ENCODE data around the gene RGL3.

Gene RGL3

DNA sequence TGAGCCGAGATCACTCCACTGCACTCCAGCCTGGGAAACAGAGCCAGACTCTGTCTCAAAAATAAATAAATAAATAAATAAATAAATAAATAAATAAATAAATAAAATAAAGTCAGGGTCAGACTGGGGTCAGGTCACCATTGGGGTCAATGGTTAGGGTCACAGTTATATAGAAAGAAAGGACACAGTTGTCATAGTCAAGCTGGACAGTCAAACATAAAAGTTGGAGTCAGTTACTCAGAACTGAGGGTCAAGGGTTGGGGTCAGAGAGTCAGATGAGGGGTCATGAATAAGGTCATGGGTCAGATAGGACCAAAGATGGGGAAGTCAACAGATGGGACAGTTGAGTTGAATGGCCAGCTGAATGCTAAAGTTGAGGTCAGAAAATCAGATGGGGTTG lies 18.3 kb downstream of the RGL3 start:
- Histone ChIP-seq H3K4me3 (ENCODE audit: low read depth in 1 of 2, low read length in 1 of 2) (no peak overlapping the region), H3K4me1 (ENCODE audit: control insufficient read depth in 1 of 2, insufficient read depth in 1 of 2, low read depth in 1 of 2, low read length in 1 of 2) (peaks cover under 1% of the 10 kb centered on the region in 2 experiments), H3K27ac (no peak overlapping the region), H3K36me3 (no peaks in the 10 kb centered on the region), H3K27me3 (peaks cover 13% of the 10 kb centered on the region), H3K9me3 (no peaks in the 10 kb centered on the region)
- TF ChIP-seq, protein P1, sequence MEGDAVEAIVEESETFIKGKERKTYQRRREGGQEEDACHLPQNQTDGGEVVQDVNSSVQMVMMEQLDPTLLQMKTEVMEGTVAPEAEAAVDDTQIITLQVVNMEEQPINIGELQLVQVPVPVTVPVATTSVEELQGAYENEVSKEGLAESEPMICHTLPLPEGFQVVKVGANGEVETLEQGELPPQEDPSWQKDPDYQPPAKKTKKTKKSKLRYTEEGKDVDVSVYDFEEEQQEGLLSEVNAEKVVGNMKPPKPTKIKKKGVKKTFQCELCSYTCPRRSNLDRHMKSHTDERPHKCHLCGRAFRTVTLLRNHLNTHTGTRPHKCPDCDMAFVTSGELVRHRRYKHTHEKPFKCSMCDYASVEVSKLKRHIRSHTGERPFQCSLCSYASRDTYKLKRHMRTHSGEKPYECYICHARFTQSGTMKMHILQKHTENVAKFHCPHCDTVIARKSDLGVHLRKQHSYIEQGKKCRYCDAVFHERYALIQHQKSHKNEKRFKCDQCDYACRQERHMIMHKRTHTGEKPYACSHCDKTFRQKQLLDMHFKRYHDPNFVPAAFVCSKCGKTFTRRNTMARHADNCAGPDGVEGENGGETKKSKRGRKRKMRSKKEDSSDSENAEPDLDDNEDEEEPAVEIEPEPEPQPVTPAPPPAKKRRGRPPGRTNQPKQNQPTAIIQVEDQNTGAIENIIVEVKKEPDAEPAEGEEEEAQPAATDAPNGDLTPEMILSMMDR (IDR thresholded peaks at IDR 0.05): no peak

DNA sequence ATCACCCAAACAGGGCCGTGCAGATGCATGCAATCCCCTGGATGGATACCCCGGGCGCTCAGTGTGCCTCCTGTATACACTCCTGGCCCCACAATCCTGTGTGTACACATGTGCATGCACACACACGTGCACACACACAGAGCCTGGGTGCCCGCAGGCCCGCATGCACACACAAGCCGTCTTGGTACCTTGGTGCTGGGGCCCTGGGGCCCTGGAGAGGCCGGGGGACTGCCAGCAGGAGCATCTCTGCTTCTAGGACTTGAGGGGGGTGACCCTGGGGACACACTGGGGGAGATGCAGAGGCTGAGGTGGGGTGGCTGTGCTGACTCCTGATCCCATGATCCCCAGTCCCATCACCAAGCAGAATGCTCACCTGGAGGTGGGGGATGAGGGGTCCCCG lies 19.4 kb downstream of the RGL3 start:
- H3K27me3 ChIP-seq: peaks cover 4% of the 10 kb centered on the region
- no peaks in the 10 kb centered on the region for H3K36me3 ChIP-seq
- H3K4me3 ChIP-seq (ENCODE audit: low read depth in 1 of 2, low read length in 1 of 2): no peak overlapping the region
- H3K4me1 ChIP-seq (ENCODE audit: control insufficient read depth in 1 of 2, insufficient read depth in 1 of 2, low read depth in 1 of 2, low read length in 1 of 2): peaks cover 4% of the 10 kb centered on the region in 2 experiments
- H3K9me3 ChIP-seq: no peaks in the 10 kb centered on the region
- TF ChIP-seq, protein P1 (IDR thresholded peaks at IDR 0.05): no peak
- H3K27ac ChIP-seq: no peak overlapping the region

DNA sequence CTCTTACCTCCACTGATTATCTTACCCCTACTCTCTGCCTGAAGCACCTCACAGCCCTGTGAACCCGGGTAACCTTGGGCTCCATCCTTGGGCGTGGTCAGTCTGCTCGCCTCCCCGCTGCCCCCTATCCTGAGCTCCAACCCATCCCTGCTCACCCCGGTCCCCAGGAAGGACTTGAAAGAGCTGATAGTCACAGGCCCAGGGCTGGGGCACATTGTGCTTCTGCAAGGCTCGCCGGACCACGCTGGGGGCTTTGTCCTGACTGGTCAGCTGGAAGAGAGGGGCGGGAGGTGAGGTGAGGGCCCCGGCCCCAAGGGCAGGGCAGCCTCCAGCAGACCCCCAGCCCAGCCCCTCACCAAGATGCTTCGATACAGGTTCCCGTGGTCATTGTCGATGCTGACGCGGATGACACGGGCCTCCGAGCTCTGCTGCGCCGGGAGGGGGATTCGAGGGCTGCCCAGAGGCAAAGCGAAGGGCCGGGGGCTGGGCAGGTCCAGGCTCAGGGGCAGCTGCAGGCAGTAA lies 22.0 kb downstream of the RGL3 start:
- TF ChIP-seq, protein P1 (IDR thresholded peaks at IDR 0.05): no peak
- Histone ChIP-seq H3K4me3 (ENCODE audit: low read depth in 1 of 2, low read length in 1 of 2) (no peak overlapping the region), H3K36me3 (no peaks in the 10 kb centered on the region), H3K27me3 (peaks cover 4% of the 10 kb centered on the region), H3K4me1 (ENCODE audit: control insufficient read depth in 1 of 2, insufficient read depth in 1 of 2, low read depth in 1 of 2, low read length in 1 of 2) (peaks cover 4% of the 10 kb centered on the region in 2 experiments), H3K9me3 (no peaks in the 10 kb centered on the region), H3K27ac (no peak overlapping the region)

DNA sequence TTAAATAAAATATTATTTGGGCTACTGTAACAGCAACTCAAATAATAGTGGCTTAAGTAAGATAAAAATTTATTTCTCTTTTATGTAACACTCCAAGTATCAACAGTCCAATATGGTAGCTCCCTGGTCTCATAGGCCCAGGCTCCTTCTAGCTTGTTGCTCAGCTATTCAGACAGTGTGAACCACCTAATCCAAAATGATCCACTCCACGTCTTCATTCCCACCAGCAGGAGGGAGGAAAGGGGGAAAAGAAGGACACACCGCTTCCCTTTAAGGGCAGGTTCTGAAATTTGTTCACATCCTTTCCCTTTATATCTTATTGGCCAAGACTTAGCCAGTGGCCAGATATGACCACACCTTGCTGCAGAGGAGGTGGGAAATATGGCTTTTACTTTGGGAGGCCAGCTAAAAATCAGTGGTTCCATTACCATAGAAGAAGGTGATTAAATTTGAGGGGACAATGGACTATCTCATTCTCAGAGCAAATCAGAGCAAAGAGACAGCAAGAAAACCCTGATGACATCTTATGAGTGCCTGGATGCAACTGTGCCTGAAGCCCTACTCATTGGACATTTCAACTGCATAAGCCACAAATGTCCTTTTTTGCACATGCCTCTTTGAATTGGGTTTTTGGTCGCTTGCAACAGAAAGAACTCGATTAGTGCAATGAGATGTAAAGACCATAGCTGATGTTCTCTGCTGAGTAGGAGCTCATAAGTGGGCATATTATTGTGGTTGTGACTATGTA lies 28.0 kb downstream of the RGL3 start:
- Histone ChIP-seq H3K36me3 (no peaks in the 10 kb centered on the region), H3K27ac (no peak overlapping the region)
- TF ChIP-seq, protein P1 (IDR thresholded peaks at IDR 0.05): no peak

DNA sequence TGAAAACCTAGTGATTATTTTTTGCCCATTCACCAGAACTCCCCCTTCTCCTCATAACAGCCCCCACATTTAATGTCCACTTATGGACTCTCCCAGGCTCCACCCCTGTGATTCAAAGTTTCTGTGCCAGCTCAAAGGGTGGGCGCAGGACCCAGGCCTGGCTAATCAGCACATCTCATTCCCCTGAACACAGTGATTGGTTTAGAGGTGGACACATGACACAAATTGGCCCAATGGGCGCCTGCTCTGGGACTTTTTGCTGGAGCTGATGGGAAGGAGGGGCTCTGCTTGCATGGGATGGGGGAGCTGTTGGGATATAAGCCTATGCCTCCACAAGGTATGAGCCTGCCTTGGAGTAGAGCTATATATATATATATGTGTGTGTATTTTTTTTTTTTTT lies 28.8 kb downstream of the RGL3 start:
- H3K36me3 ChIP-seq: no peaks in the 10 kb centered on the region
- no peaks in the 10 kb centered on the region for H3K9me3 ChIP-seq

More for the DNA sequence above, 28.0 kb downstream of the RGL3 start:
- no peaks in the 10 kb centered on the region for H3K27me3 ChIP-seq
- H3K4me1 ChIP-seq (ENCODE audit: control insufficient read depth in 1 of 2, insufficient read depth in 1 of 2, low read depth in 1 of 2, low read length in 1 of 2): peaks cover 20 to 22% of the 10 kb centered on the region in 2 experiments
- H3K9me3 ChIP-seq: no peaks in the 10 kb centered on the region
- H3K4me3 ChIP-seq (ENCODE audit: low read depth in 1 of 2, low read length in 1 of 2): no peak overlapping the region

More for the DNA sequence above, 28.8 kb downstream of the RGL3 start:
- Histone ChIP-seq H3K27ac (no peak overlapping the region), H3K27me3 (no peaks in the 10 kb centered on the region), H3K4me3 (ENCODE audit: low read depth in 1 of 2, low read length in 1 of 2) (no peak overlapping the region), H3K4me1 (ENCODE audit: control insufficient read depth in 1 of 2, insufficient read depth in 1 of 2, low read depth in 1 of 2, low read length in 1 of 2) (peaks cover 19 to 22% of the 10 kb centered on the region in 2 experiments)
- TF ChIP-seq, protein P1 (IDR thresholded peaks at IDR 0.05): no peak

Data from neutrophil (primary cell).